Middle frontal gyrus (tissue), 1 donor: Measurements from ENCODE around the gene TEN1.

ENCODE experiments used
- DNase-seq: peaks from one replicate; pipeline ENCODE4 v3.0.0-alpha.2; 2015; ENCODE audit warnings: low spot score; ENCODE audit errors: extremely low spot score

TEN1 gene

DNA sequence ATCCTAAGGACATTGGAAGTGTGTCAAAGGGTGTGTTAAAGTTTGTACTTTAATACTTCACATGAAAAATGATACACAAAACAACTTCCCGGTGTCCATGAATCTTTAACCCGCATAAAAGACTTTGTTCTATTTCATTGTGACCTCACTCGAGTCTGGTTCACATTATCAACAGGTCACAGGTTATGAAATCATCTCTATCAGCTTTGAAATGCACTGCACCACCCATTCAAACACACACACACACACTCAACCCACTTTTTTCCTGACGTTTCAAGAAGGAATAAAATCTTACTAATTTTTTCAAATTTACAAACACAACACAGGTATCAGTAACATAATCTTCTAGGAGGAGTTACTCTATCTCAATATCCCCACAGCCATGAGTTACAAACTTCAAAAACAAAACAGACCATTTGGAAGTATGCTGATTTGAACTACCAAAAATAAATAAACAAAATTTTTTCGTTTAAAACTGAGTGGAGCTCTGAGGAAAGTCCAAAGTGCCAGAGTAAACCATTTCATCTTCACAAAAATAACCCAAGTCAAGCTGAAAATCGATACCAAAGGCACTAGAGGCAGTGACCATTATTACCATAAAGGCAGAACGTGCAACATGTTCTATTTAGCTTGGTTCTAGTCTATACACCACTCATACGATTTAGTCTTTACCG lies 2.7 kb upstream of the TEN1 start:
- DNase-seq: no peak

DNA sequence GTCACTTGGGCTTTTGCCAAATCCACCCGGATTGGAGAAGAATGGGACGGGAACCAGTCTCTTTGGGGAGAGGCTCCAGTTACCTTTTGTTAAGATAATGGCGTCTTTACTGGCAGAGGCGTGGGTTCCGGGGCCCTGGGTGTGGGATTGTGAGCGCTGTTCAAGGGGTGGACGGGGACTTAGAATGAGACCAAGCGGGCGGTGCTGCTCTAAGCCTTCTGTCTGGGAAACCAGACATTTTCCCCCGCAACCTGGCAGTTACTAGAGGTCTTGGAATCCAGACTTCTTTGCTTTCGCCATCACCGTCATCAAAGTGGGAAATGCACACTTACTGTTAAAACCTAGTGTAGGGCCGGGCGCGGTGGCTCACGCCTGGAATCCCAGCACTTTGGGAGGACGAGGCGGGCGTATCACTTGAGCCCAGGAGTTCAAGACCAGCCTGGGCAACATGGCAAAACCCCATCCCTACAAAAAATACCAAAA lies 706 bp downstream of the TEN1 start:
- DNase-seq: no peak

DNA sequence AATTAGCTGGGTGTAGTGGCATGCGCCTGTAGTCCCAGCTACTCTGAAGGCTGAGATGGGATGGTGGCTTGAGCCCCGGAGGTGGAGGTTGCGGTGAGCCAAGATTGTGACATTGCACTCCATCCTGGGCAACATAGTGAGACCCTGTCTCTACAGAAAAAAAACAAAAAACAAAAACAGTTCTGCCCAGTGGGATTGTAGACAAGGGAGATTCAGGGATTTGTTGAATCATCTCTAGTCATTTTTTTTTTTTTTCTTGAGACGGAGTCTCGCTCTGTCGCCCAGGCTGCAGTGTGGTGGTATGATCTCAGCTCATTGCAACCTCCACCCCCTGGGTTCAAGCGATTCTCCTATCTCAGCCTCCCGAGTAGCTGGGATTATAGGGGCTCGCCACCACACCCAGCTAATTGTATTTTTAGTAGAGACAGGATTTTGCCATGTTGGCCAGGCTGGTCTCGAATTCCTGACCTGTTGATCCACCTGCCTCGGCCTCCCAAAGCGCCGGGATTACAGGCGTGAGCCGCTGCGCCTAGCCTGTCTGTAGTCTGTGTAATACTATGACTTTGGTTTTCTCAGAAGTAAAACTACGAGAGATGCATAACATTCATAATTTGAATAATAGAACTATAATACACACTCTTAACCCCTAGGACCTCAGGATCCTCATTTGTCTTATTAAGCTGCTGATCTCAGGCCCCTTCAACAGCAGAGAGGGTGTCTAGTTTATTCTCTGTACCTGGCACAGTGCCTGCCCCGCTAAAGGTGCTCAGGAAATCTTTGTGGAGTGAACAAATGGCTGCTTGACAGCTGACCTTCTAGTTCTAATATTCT lies 1.4 kb downstream of the TEN1 start:
- DNase-seq: no peak

DNA sequence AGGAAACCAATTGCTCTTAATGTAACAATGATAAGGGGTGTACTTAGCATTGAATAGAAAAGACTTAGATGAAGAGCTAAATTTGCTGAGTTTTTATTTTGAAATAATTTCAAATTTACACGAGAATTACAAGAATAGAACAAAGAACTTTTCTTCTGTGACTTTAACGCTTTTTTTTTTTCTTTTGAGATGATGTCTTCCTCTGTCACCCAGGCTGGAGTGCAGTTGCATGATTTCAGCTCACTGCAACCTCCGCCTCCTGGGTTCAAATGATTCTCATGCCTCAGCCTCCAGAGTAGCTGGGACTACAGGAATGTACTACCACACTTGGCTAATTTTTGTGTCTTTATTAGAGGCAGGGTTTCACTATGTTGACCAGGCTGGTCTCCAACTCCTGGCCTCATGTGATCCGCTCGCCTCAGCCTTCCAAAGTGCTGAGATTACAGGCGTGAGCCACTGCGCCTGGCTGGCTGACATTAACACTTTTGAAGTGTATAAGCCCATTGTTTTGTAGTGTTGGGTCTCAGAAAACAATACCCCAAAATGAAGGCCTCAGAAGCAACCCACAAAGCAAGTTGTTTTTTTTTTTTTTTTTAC lies 2.1 kb downstream of the TEN1 start:
- no peak for DNase-seq

DNA sequence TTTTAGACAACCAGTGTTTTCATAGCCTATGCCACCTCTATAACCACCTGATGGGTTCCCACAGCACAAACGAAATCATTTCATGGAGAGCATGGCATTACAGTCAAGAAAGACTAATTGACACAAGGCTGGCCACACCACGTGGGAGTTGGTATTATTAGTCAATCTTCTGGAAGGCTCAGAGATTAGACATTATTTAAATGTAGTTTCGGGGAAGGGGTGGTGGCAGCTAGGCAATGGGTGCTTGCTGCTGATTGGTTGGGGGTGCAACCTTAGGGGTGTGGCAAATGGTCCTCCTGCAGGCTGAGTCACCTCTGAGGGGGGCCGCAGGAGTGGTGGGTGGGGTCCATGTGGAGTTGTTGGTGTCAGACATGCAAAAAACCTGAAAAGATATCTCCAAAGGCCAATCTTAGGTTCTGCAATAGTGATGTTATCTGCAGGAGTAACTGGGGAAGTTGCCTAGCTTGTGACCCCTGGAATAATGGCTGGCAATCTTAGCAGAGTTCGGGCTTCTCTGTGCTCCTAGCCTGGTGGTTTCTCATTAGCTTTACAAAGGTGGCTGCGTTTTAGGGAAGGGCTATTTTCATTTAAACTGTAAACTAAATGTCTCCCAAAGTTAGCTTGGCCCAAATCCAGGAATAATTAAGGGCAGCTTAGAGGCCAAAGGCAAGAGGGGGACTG lies 4.6 kb downstream of the TEN1 start:
- no peak for DNase-seq

DNA sequence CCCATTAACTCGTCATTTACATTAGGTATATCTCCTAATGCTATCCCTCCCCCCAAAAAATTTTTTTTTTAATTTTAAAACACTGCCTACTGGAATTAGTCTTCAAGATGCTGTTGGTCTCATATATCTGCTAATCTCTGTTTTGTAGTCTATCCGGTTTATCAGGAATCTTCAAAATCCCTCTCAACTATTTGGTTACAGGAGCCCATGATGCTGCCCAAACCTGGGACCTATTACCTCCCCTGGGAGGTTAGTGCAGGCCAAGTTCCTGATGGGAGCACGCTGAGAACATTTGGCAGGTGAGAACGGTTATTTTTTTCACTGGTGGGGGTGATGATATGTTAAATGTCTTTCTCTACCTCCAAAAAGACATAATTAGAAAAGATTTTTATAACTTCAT lies 6.9 kb downstream of the TEN1 start:
- no peak for DNase-seq

DNA sequence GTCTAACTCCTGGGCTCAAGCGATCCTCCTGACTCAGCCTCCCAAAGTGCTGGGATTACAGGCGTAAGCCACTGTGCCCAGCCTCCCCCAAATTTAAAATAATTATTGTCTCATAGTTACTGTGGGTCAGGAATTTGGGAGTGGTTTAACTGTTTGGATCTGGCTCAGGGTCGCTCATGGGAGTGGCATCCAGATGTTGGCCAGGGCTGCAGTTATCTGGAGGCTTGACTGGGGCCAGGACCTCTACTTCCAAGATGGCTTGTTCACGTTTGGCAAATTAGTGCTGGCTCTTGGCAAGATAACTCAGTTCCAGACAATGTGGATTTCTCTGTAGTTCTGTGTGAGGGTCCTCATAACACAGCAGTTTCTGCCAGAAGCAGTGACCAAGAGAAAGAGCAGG lies 8.0 kb downstream of the TEN1 start:
- no peak for DNase-seq

DNA sequence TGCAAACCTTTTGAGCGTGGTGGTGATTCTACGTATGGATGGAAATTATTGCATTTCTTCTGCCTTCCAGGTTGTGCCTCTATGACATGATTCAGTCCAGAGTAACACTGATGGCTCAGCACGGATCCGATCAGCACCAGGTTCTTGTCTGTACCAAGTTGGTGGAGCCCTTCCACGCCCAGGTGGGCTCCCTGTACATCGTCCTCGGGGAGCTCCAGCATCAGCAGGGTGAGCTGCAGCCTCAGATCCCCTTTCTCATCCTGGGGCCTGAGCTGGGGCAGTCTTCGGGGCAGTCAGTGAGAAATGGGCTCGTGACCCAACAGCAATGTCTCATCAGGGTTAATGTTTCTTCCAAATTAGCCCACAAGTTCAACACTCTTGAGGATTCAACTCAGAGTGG lies 12.4 kb downstream of the TEN1 start:
- DNase-seq: no peak

DNA sequence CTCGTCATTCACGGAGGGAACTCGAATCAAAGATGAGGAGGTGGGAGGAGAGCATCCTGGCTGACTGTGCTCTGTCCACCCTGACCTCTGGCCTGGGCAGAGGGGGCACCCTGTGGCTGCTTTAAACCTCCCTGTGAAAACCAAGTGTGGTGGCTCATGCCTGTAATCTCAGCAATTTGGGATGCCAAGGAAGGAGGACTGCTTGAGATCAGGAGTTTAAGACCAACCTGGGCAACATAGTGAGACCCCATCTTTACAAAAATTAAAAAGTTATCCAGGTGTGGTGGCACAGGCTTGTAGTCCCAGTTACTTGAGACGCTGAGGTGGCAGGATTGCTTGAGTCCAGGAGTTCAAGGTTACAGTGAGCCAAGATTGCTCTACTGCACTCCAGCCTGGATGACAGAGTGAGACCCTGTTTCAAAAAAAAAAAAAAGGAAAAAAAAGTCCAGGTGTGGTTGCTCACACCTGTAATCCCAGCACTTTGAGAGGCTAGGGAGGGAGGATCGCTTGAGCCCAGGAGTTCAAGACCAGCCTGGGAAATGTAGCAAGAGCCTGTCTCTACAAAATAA lies 15.8 kb downstream of the TEN1 start:
- no peak for DNase-seq

DNA sequence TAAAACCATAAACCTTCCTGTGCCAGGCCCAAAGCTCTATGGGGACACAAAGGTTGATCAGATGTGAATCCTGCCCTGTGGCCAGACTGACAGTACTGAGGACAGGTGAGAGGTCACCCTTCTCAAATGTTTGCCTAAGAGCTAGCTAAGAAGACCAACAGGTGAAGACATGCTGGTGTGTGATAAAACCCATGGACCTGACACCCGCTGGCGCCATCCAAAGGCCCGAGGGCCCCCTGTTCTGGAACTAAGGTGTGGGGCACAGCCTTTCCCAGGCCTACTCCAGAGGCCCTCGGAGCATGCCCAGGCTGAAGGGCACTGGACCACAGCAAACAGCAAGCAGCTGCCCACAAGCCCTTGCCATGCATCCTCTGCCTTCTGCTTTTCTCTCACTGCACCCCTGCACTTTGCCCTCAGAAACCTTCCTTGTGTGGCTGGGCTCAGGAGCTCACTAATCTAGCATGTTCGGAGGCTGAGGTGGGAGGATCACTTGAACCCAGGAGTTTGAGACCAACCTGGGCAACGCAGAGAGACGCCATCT lies 16.4 kb downstream of the TEN1 start:
- DNase-seq: no peak

DNA sequence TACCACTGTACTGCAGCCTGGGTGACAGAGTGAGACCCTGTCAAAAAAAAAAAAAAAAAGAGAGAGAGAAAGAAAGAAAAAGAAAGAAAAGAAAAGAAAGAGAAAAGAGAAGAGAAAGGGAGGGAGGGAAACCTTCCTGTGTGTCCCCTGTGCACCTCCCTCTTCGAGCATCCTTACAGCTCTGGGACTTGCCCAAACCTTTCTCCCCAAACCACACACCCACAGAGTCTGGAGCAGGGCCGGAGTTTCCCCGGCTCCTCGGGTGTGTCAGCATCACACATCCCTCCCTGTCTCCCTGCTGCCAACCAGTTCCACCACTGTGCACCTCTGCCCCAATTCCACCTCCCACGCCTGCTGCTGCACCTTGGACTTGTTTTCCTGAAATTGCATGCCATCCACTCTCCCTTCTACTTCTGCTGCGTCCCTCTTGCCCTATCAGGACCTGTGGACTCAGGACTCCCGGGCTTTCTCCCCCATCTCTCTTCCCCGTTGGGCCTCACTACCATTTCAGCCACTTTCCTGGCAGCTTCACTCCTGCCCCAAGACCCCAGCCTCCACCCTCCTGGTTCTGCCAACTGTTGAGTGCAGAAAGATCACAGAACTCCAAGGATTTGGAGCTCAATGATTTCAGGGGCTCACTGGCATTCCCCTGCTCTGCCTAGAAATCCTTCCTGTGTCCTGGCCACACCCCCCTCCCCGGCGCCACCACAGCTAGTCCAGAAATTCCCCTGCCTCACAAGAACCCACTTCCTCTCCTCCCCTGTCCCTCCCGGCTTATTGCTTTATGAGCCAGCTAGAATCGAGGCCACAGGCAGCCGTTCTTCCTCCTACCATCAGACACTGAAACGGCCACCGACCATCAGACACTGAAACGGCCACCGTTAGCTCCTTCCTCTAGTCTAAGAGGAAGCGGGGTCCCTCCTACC lies 17.9 kb downstream of the TEN1 start:
- DNase-seq: no peak

DNA sequence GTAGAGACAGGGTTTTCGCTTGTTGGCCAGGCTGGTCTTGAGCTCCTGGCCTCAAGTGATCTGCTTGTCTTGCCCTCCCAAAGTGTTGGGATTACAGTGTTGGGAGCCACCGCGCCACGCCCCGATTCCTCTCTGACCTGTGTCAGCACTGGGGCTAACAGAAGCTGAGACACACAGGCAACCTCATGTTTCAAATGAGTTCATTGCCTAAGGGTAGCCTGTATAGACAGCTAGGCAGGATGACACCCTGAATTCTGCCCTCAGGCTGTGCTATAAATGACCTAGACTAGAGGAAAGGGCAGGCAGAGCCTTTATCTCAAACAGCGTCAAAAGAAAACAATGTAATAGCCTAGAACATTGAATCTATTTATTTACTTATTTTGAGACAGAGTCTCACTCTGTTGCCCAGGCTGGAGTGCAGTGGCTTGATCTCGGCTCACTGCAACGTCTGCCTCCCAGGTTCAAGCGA lies 19.3 kb downstream of the TEN1 start:
- DNase-seq: no peak

DNA sequence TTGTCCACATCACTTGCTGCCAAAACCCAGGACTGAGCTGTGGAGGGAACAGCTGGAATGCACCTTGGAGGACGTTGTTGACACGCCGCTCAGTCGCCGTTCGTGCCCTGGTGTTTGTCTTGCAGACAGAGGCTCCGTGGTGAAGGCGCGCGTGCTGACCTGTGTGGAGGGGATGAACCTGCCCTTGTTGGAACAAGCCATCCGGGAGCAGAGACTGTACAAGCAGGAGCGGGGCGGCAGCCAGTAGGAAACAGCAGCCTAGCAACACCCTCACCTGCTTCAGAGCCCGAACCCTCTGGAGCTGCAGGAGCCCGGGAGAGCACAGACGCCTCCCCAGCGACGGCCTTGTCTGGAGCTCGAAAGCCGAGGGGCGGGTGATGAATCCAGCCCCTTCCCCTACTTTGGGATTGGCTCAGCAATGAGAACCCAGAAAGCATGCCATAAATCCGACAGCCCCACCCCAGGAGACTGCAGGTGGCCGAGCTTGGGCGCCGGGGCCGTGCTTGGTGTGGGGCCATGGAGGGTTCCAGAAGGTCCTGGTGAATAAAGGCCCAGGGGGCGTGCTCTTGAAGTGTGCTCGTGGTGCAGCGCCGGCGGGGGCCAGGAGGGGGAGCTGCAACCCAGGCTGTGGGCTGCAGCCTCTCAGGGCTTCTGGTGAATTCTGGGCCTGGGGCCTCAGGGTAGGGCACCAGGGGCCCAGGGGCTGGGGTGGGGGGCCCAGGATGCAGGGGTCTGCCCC lies 21.1 kb downstream of the TEN1 start:
- no peak for DNase-seq

DNA sequence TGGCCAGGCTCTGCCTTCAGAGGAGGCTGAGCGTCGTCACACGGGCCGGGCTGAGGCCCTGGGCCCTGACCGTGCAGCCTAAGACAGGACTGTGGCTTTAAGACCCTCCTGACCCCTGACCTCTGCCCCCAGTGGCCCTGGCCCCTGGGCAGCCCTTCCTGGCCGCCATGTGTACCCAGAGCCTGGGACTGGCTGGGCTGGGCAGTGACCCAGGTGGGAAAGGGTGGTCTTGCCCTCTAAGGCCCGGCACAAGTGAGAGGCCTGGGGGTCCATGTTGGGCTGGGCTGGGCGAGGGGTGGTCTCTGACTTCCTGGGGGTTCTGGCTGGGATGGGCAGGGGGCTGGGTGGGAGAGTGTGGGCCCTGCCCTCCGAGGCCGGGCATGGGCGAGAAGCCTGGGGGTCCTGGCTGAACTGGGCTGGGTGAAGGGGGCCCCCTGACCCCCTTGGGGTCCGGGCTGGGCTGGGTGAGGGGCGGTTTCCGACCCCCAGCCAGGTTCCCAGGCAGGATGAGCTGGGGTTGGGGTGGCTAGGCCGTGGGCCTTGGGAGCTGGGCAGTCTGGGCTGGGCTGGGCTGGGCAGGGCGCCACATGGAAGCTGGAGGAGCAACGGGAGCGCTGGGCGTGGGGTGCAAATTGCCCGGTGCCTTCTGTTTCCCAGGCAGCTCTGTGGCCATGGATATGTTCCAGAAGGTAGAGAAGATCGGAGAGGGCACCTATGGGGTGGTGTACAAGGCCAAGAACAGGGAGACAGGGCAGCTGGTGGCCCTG lies 21.9 kb downstream of the TEN1 start, which contains the start of gene CDK3:
CDK3 (plus strand) TSS at position 101 of the 767 bp plus-strand sequence; CDS start at position 672, 571 bp downstream.
- DNase-seq: no peak

DNA sequence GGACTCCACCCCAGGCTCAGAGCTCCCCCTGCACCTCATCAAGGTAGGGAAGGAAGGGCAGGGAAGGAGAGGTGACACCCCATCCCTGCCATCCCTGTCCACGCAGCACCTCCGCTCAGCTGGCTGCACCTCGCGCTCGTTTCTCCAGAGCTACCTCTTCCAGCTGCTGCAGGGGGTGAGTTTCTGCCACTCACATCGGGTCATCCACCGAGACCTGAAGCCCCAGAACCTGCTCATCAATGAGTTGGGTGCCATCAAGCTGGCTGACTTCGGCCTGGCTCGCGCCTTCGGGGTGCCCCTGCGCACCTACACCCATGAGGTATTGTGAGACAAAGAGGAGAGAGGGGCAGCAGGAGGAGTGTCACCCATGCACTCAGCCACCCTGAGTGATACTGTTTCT lies 23.1 kb downstream of the TEN1 start:
- DNase-seq: no peak

DNA sequence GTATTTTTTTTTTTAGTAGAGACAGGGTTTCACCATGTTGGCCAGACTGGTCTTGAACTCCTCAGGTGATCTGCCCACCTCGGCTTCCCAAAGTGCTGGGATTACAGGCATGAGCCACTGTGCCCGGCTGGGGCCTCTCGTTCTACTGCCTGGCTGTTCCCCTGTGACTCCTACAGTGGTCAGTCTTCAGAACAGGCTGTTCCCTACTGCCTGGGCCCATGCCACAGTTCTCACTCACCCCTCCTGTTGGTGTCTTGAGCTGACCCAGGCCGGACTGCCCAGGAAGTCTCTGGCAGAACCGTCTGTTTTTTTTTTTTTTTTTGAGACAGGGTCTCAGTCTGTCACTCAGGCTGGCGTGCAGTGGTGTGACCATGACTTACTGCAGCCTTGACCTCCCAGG lies 24.9 kb downstream of the TEN1 start:
- no peak for DNase-seq

DNA sequence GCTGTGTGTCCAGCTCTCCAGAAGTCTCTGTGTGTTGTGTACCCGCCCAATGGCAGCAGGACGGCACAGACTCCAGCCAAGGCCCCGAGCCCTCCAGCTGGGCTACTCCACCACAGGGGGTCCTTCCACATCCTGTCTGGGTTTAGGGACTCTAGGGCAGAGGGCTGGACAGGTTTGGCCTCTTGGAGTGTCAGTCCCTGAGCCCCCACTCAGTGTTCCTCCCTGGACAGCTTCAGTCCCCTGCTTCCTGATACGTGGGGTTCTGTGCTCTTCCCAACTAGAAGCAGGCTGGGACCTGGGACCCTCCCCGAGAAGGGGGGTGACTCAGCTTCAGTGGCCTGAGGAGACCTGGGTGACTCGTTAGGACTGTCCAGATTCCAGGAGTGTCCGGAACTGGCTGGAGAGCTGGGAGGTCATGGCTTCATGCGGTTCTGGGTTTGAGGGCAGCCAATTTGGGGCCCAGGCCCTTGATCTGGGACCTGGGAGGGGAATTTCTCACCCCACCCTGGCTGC lies 25.8 kb downstream of the TEN1 start:
- DNase-seq: no peak
